Activated CD4-positive, alpha-beta T cell treated with anti-CD3 and anti-CD28 coated beads for 36 hours (primary cell): ENCODE data around the gene PTPRR. TPM values are rescaled to one million over a fixed set of nuclear protein-coding genes. Genes with fewer than 3 reads are reported as not detected.

Experiments
- ATAC-seq: fragments of 200-7000 bp; cut with Tn5 transposase; one replicate; pipeline ENCODE4 v1.10.0; 2021; ENCODE audit warnings: mild to moderate bottlenecking, moderate library complexity
- CTCF ChIA-PET: fragments of 350-600 bp; sonication (Branson Sonifier 250); formaldehyde crosslinking; loops from one replicate; lab custom pipeline; 2021; ENCODE audit warnings: antibody characterized with exemption; lab: Charles Lee
- POLR2A ChIA-PET: fragments of 350-600 bp; sonication (Branson Sonifier 250); formaldehyde crosslinking; loops from one replicate; lab custom pipeline; 2021; ENCODE audit warnings: antibody characterized with exemption, inconsistent platforms; lab: Charles Lee
- DNase-seq: peaks from one replicate; pipeline ENCODE4 v3.0.0-alpha.2; 2020
- H3K27ac Mint-ChIP-seq: one replicate; pipeline ENCODE4 v1.8.0; 2021; ENCODE audit warnings: mixed read lengths
- H3K27me3 Mint-ChIP-seq: one replicate; pipeline ENCODE4 v1.8.0; 2021; ENCODE audit warnings: mixed read lengths
- H3K36me3 Mint-ChIP-seq: one replicate; pipeline ENCODE4 v1.8.0; 2021; ENCODE audit warnings: low read depth, mixed read lengths
- H3K4me1 Mint-ChIP-seq: one replicate; pipeline ENCODE4 v1.8.0; 2021; ENCODE audit warnings: mixed read lengths
- H3K4me3 Mint-ChIP-seq: one replicate; pipeline ENCODE4 v1.8.0; 2021; ENCODE audit warnings: mild to moderate bottlenecking, moderate library complexity, mixed read lengths
- H3K9me3 Mint-ChIP-seq: one replicate; pipeline ENCODE4 v1.8.0; 2021; ENCODE audit warnings: low read depth, mixed read lengths
- intact Hi-C, 2 experiments: fragments of 100-400 bp; cut with DNase I in 1 of 2; cut with micrococcal nuclease in 1 of 2; formaldehyde crosslinking; loops; one replicate each; pipeline versions ENCODE4 v1.14.2 to v1.15.1; 2022 to 2024; cut with DNase I, micrococcal nuclease
- total RNA-seq, 2 experiments: library from RNA; stranded (reverse); gene quantifications; one replicate each; pipeline ENCODE4 v1.2.3, GENCODE V29; 2021

PTPRR gene
- total RNA-seq, 2 experiments from 2014 or later = not detected

GRCh38 chr12:70683976-70684375 lies 236.6 kb downstream of the PTPRR start:
- DNase-seq = no peak
- H3K27me3 Mint-ChIP-seq = peaks cover 7% of the 10 kb centered on the region
- intact Hi-C loops = no loop called here
- no peak overlapping the region for H3K27ac Mint-ChIP-seq
- no peaks in the 10 kb centered on the region for H3K9me3 Mint-ChIP-seq
- CTCF ChIA-PET = no interaction called here
- ATAC-seq = no peak
- POLR2A ChIA-PET = no interaction called here
- H3K36me3 Mint-ChIP-seq = no peaks in the 10 kb centered on the region
- no peak overlapping the region for H3K4me3 Mint-ChIP-seq
- H3K4me1 Mint-ChIP-seq = no peaks in the 10 kb centered on the region

DNA sequence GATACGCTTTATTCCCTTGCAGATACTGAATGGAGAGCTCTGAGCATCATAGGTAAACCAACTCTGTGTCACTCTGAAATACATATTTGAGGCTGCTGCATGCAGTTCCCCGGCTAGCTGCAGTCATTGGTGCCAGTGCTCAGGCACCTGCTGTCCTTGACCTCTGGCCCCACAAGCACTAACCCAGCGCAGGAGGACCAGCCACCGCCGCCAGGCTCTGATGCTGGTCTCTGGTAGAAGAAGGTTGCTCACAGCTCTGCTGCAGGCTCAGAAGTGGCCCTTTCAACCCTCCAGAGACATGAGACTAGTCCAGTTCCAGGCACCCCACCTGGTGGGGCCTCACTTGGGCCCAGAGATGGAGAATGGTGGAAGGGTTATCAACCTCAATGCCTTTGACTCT lies 248.8 kb downstream of the PTPRR start:
- no peaks in the 10 kb centered on the region for H3K36me3 Mint-ChIP-seq
- intact Hi-C loops = no loop called here
- CTCF ChIA-PET = no interaction called here

GRCh38 chr12:70670948-70671347 lies 249.6 kb downstream of the PTPRR start:
- Mint-ChIP-seq H3K4me1 (no peaks in the 10 kb centered on the region), H3K36me3 (no peaks in the 10 kb centered on the region), H3K9me3 (no peaks in the 10 kb centered on the region), H3K27me3 (peaks cover 2% of the 10 kb centered on the region), H3K4me3 (no peak overlapping the region), H3K27ac (no peak overlapping the region)
- DNase-seq (no peak), ATAC-seq (no peak)
- POLR2A ChIA-PET = no interaction called here
- CTCF ChIA-PET = no interaction called here
- intact Hi-C loops = no loop called here

More for the DNA sequence above, 248.8 kb downstream of the PTPRR start:
- Mint-ChIP-seq H3K4me1 (no peaks in the 10 kb centered on the region), H3K27me3 (peaks cover 2% of the 10 kb centered on the region), H3K4me3 (no peak overlapping the region), H3K9me3 (no peaks in the 10 kb centered on the region), H3K27ac (no peak overlapping the region)
- no peak for DNase-seq
- POLR2A ChIA-PET = no interaction called here
- no peak for ATAC-seq

- ChIA-PET POLR2A (no interaction called here), CTCF (no interaction called here)
- DNase-seq (no peak), ATAC-seq (no peak)
- Mint-ChIP-seq H3K27ac (no peak overlapping the region), H3K4me3 (no peak overlapping the region), H3K27me3 (peaks cover 2% of the 10 kb centered on the region), H3K4me1 (no peaks in the 10 kb centered on the region), H3K9me3 (no peaks in the 10 kb centered on the region), H3K36me3 (no peaks in the 10 kb centered on the region)
- intact Hi-C loops = no loop called here
These were observed 253.3 kb downstream of the PTPRR start for GRCh38 chr12:70667253-70667652.

DNA sequence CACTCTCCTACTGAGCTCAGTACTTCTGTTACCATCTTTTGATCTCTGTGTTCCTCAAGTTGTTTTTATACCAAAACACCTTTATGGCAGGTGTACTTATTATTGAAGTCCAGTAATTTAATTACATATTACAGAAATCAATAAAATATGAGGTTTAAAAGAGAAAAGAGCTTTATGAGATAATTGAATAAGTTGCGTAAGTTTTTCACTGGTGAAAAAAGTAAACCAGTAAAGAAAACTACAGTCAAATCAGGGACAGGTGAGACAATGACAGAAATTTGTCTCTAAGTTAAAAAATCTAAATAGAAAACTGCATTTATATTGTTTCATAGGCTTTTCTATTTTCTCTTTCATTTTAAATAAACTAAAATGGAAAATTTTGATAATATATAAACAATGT lies 254.2 kb downstream of the PTPRR start:
- Mint-ChIP-seq H3K9me3 (no peaks in the 10 kb centered on the region), H3K27me3 (peaks cover 2% of the 10 kb centered on the region), H3K4me3 (no peak overlapping the region), H3K27ac (no peak overlapping the region), H3K4me1 (peaks cover 5% of the 10 kb centered on the region), H3K36me3 (no peaks in the 10 kb centered on the region)
- POLR2A ChIA-PET = no interaction called here
- DNase-seq (no peak), ATAC-seq (no peak)
- CTCF ChIA-PET = no interaction called here
- intact Hi-C loops = no loop called here

DNA sequence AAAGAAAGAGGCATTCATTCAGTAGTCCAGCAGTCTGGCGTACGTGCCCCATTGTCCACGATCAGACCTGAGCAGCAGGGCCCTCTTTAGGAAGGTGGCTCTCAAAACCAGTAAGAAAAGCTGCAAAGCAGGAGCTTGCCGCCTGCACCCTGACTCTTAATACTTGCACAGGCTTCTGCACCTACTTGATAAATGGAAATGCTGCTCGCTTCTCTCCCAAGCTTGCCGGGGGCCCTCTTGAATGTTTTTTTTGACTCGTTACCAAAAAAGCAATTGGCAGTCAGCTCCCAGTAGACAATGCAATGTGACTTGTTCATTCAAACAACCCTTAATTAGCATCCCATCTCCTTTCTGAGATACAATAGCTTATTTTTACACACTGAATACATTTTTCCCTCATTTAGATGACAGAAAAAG lies 256.1 kb downstream of the PTPRR start:
- Mint-ChIP-seq H3K9me3 (no peaks in the 10 kb centered on the region), H3K4me1 (peaks cover 5% of the 10 kb centered on the region), H3K4me3 (no peak overlapping the region), H3K27ac (no peak overlapping the region), H3K36me3 (no peaks in the 10 kb centered on the region), H3K27me3 (peaks cover 2% of the 10 kb centered on the region)
- ATAC-seq (no peak), DNase-seq (no peak)
- ChIA-PET CTCF (interaction anchor here (0.6 kb wide), 1 partner anchor 764 kb away, joined by 3 read pairs; no protein-coding TSS in a partner anchor), POLR2A (interaction anchor here (0.5 kb wide), 1 partner anchor 51 kb away, joined by 7 read pairs; no protein-coding TSS in a partner anchor)
- intact Hi-C loops = no loop called here

GRCh38 chr12:70663838-70664237 lies 256.7 kb downstream of the PTPRR start:
- no peaks in the 10 kb centered on the region for H3K36me3 Mint-ChIP-seq
- H3K27me3 Mint-ChIP-seq = no peaks in the 10 kb centered on the region
- intact Hi-C loops = no loop called here
- no peak for DNase-seq
- CTCF ChIA-PET = interaction anchor here (0.6 kb wide), 1 partner anchor 763 kb away, joined by 3 read pairs; no protein-coding TSS in a partner anchor
- H3K4me3 Mint-ChIP-seq = no peak overlapping the region
- no peak for ATAC-seq
- POLR2A ChIA-PET = no interaction called here
- H3K9me3 Mint-ChIP-seq = no peaks in the 10 kb centered on the region
- H3K4me1 Mint-ChIP-seq = peaks cover 5% of the 10 kb centered on the region
- no peak overlapping the region for H3K27ac Mint-ChIP-seq

- POLR2A ChIA-PET = no interaction called here
These were observed 258.9 kb downstream of the PTPRR start for GRCh38 chr12:70661466-70662161.

DNA sequence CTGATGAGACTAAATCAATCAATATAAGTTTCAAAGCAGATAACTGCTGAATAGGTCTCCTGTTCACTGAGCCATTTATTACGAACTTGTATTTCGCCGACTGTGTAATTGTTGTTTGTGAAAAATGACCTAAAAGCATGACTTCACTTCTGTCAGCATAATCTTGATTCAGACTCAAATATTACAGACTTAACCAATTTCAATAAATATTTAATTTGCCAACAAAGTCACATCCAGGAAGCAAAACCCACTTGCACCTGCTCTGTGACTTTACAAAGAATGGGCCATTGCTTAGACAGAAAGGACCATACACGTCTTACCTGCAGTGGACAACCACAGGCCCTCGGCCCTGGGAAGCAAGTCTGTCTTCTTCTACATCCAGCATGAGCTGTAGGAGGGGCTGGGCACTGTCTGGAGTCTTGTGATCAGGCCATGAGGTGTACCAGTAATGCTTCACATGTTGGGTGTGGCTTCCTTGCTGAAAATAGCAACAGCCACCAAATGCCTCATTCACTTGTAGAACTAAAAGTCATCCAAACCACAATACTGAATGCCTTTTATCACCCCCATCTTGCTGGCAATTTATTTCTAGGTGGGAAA lies 259.8 kb downstream of the PTPRR start:
- Mint-ChIP-seq H3K4me3 (no peak overlapping the region), H3K9me3 (no peaks in the 10 kb centered on the region), H3K4me1 (peaks cover 5% of the 10 kb centered on the region), H3K36me3 (no peaks in the 10 kb centered on the region), H3K27me3 (no peaks in the 10 kb centered on the region), H3K27ac (no peak overlapping the region)
- POLR2A ChIA-PET = no interaction called here
- DNase-seq (no peak), ATAC-seq (no peak)
- CTCF ChIA-PET = no interaction called here
- intact Hi-C loops = no loop called here

More at GRCh38 chr12:70661466-70662161, 258.9 kb downstream of the PTPRR start:
- H3K4me3 Mint-ChIP-seq = no peak overlapping the region
- peaks cover 5% of the 10 kb centered on the region for H3K4me1 Mint-ChIP-seq
- no peak for ATAC-seq
- no peak for DNase-seq
- CTCF ChIA-PET = no interaction called here
- H3K9me3 Mint-ChIP-seq = no peaks in the 10 kb centered on the region
- no peaks in the 10 kb centered on the region for H3K27me3 Mint-ChIP-seq
- H3K36me3 Mint-ChIP-seq = no peaks in the 10 kb centered on the region
- H3K27ac Mint-ChIP-seq = no peak overlapping the region
- intact Hi-C loops = no loop called here

DNA sequence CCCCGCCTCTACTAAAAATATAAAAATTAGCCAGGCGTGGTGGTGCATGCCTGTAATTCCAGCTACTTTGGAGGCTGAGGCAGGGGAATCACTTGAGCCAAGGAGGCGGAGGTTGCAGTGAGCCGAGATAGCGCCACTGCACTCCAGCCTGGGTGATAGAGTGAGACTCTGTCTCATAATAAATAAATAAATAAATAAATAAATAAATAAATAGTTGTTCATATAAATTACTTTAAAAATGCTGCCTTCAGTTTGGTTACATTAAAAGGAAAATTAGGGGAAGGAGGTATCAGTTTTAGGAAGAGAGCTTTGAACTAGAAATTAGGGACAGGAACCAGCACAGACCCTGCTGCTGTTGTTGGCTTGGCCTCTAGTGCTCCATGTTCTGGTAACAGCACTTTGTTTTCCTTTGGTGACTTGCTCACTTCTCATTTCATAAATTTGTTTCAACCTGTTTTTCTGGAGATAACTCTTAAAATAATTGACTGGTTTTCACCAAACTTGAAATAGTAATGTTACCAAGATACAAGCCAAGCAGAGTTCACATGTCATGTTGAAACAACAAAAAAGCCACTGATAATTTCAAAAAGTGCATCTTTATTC lies 260.4 kb downstream of the PTPRR start:
- no peak overlapping the region for H3K27ac Mint-ChIP-seq
- H3K9me3 Mint-ChIP-seq = no peaks in the 10 kb centered on the region
- ChIA-PET POLR2A (no interaction called here), CTCF (no interaction called here)
- no peaks in the 10 kb centered on the region for H3K36me3 Mint-ChIP-seq
- peaks cover 2% of the 10 kb centered on the region for H3K27me3 Mint-ChIP-seq
- intact Hi-C loops = no loop called here
- DNase-seq = no peak
- H3K4me1 Mint-ChIP-seq = peaks cover 5% of the 10 kb centered on the region
- ATAC-seq = no peak
- no peak overlapping the region for H3K4me3 Mint-ChIP-seq

DNA sequence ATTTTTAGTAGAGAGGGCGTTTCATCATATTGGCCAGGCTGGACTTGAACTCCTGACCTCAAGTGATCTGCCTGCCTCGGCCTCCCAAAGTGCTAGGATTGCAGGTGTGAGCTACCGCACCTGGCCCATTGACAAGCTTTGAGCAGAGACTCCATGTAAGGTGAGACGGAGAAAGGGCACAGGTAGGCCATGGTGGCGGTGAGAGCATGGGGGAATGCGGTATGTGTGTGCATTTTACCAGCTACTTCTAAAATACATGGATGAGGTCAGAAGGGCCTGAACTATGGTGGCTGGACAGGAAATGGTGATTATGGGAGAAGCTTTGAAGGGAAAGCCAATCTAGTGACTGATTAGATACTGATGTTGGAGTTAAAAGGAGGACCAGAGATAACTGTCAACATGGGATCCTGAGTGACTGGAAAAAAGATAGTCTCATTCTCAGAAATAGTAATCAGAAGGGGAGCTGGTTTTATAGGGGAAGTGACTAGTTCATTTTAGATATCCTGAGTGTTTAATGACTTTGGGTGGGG lies 261.4 kb downstream of the PTPRR start:
- no peaks in the 10 kb centered on the region for H3K36me3 Mint-ChIP-seq
- H3K9me3 Mint-ChIP-seq = no peaks in the 10 kb centered on the region
- ChIA-PET CTCF (no interaction called here), POLR2A (no interaction called here)
- no peak for DNase-seq
- H3K27me3 Mint-ChIP-seq = peaks cover 2% of the 10 kb centered on the region
- no peak overlapping the region for H3K27ac Mint-ChIP-seq
- ATAC-seq = no peak
- peaks cover 5% of the 10 kb centered on the region for H3K4me1 Mint-ChIP-seq
- no peak overlapping the region for H3K4me3 Mint-ChIP-seq
- intact Hi-C loops = no loop called here
